ENCODE results near the gene PDE3B. TPM values are rescaled to one million over a fixed set of nuclear protein-coding genes. Genes with fewer than 3 reads are reported as not detected.
"Not testable (repeated sequence)": the region's sequence is repeated elsewhere in the genome, so short reads cannot be mapped to it uniquely, and the experiment has no call there.

The PDE3B gene
- total RNA-seq, 1 experiment from 2014 or later = 4.8 TPM

DNA sequence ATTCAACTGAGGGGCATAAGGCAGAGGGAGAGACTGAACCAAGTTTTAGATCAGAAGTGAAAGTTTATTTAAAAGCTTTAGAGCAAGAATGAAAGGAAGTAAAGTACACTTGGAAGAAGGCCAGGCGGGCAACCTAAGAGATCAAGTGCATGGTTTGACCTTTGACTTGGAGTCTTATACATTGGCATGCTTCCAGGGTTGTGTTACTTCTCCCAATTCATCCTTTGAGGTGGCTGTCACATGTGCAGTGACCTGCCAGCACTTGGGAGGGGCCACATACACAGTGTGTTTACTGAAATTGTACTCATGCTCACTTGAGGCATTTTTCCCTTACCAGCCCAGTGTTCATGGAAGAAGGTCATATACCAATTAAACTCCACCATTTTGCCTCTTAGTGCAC, 218.1 kb downstream of the PDE3B start:
- no peak overlapping the region for H3K4me3 ChIP-seq (ENCODE audit: low read depth, low read length, poor library complexity, severe bottlenecking)
- BruUV-seq (replicated peaks) = no TSS peak

DNA sequence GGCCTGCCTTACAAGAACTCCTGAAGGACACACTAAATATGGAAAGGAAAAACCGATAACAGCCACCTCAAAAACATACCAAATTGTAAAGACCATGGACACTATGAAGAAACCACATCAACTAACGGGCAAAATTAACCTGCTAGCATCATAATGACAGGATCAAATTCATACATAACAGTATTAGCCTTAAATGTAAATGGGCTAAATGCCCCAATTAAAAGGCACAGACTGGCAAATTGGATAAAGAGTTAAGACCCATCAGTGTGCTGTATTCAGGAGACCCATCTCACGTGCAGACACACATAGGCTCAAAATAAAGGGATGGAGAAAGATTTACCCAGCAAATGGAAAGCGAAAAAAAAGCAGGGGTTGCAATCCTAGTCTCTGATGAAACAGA, 220.2 kb downstream of the PDE3B start:
- H3K4me3 ChIP-seq (ENCODE audit: low read depth, low read length, poor library complexity, severe bottlenecking); POLR2A ChIA-PET (ENCODE audit: low non-redundant PET); DNase-seq (ENCODE audit: low spot score); BruUV-seq (replicated peaks); intact Hi-C loops (cut with micrococcal nuclease; ENCODE audit: unreplicated experiment); H3K27me3 ChIP-seq (replicated peaks; ENCODE audit: insufficient read depth, low read depth, low read length, poor library complexity); H3K9me3 ChIP-seq (ENCODE audit: low read depth, low read length, poor library complexity, severe bottlenecking); CTCF ChIA-PET; H3K4me1 ChIP-seq (ENCODE audit: insufficient read depth, low read length, poor library complexity, severe bottlenecking); H3K27ac ChIP-seq (ENCODE audit: low read depth, low read length, poor library complexity, severe bottlenecking); H3K36me3 ChIP-seq (ENCODE audit: insufficient read depth, low read length, poor library complexity, severe bottlenecking): not testable (repeated sequence)

More for the DNA sequence above, 218.1 kb downstream of the PDE3B start:
- TF ChIP-seq, protein P1, sequence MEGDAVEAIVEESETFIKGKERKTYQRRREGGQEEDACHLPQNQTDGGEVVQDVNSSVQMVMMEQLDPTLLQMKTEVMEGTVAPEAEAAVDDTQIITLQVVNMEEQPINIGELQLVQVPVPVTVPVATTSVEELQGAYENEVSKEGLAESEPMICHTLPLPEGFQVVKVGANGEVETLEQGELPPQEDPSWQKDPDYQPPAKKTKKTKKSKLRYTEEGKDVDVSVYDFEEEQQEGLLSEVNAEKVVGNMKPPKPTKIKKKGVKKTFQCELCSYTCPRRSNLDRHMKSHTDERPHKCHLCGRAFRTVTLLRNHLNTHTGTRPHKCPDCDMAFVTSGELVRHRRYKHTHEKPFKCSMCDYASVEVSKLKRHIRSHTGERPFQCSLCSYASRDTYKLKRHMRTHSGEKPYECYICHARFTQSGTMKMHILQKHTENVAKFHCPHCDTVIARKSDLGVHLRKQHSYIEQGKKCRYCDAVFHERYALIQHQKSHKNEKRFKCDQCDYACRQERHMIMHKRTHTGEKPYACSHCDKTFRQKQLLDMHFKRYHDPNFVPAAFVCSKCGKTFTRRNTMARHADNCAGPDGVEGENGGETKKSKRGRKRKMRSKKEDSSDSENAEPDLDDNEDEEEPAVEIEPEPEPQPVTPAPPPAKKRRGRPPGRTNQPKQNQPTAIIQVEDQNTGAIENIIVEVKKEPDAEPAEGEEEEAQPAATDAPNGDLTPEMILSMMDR (conservative IDR thresholded peaks at IDR 0.05; ENCODE audit: low read depth, low read length) = no peak
- TF ChIP-seq EZH2 (IDR thresholded peaks at IDR 0.05; ENCODE audit: borderline replicate concordance, low read depth, low read length, poor library complexity, severe bottlenecking) = no peak
- Histone ChIP-seq H3K27me3 (replicated peaks; ENCODE audit: insufficient read depth, low read depth, low read length, poor library complexity) (no peaks in the 10 kb centered on the region), H3K27ac (ENCODE audit: low read depth, low read length, poor library complexity, severe bottlenecking) (no peak overlapping the region), H3K9me3 (ENCODE audit: low read depth, low read length, poor library complexity, severe bottlenecking) (no peaks in the 10 kb centered on the region), H3K4me1 (ENCODE audit: insufficient read depth, low read length, poor library complexity, severe bottlenecking) (peaks cover 5% of the 10 kb centered on the region), H3K36me3 (ENCODE audit: insufficient read depth, low read length, poor library complexity, severe bottlenecking) (no peaks in the 10 kb centered on the region)
- CTCF ChIA-PET = no interaction called here
- POLR2A ChIA-PET (ENCODE audit: low non-redundant PET) = no interaction called here
- intact Hi-C loops (cut with micrococcal nuclease; ENCODE audit: unreplicated experiment) = no loop called here
- no peak for DNase-seq (ENCODE audit: low spot score)

GRCh38 chr11:14872032-14872431, 228.4 kb downstream of the PDE3B start:
- no peaks in the 10 kb centered on the region for H3K9me3 ChIP-seq (ENCODE audit: low read depth, low read length, poor library complexity, severe bottlenecking)
- H3K36me3 ChIP-seq (ENCODE audit: insufficient read depth, low read length, poor library complexity, severe bottlenecking) = no peaks in the 10 kb centered on the region
- no peak overlapping the region for H3K4me3 ChIP-seq (ENCODE audit: low read depth, low read length, poor library complexity, severe bottlenecking)
- POLR2A ChIA-PET (ENCODE audit: low non-redundant PET) = no interaction called here
- no peak overlapping the region for H3K27ac ChIP-seq (ENCODE audit: low read depth, low read length, poor library complexity, severe bottlenecking)
- peaks cover 8% of the 10 kb centered on the region for H3K4me1 ChIP-seq (ENCODE audit: insufficient read depth, low read length, poor library complexity, severe bottlenecking)
- intact Hi-C loops (cut with micrococcal nuclease; ENCODE audit: unreplicated experiment) = no loop called here
- no peaks in the 10 kb centered on the region for H3K27me3 ChIP-seq (replicated peaks; ENCODE audit: insufficient read depth, low read depth, low read length, poor library complexity)
- BruUV-seq (replicated peaks) = no TSS peak
- CTCF ChIA-PET = no interaction called here
- TF ChIP-seq, protein P1 (conservative IDR thresholded peaks at IDR 0.05; ENCODE audit: low read depth, low read length) = no peak
- TF ChIP-seq EZH2 (IDR thresholded peaks at IDR 0.05; ENCODE audit: borderline replicate concordance, low read depth, low read length, poor library complexity, severe bottlenecking) = no peak
- no peak for DNase-seq (ENCODE audit: low spot score)

DNA sequence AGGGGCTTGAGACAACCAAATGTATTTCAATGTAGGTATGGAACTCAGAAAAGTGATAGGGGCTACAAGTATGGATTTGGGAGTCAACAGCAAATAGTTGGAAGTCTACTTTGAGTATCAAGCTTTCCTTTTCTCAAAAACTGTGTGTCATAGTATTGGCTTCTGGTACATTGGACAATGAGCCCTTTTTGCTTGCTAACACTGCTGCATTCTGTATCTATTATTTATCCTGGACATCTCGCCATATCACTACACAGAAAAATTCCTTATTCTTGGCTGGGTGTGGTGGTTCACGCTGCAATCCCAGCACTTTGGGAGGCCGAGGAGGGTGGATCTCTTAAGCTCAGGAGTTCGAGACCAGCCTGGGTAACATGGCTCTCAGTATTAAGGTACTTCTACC, 230.0 kb downstream of the PDE3B start:
- Histone ChIP-seq H3K4me3 (ENCODE audit: low read depth, low read length, poor library complexity, severe bottlenecking) (no peak overlapping the region), H3K27ac (ENCODE audit: low read depth, low read length, poor library complexity, severe bottlenecking) (no peak overlapping the region), H3K27me3 (replicated peaks; ENCODE audit: insufficient read depth, low read depth, low read length, poor library complexity) (no peaks in the 10 kb centered on the region), H3K36me3 (ENCODE audit: insufficient read depth, low read length, poor library complexity, severe bottlenecking) (peaks cover 3% of the 10 kb centered on the region), H3K9me3 (ENCODE audit: low read depth, low read length, poor library complexity, severe bottlenecking) (no peaks in the 10 kb centered on the region), H3K4me1 (ENCODE audit: insufficient read depth, low read length, poor library complexity, severe bottlenecking) (no peaks in the 10 kb centered on the region)
- BruUV-seq (replicated peaks) = no TSS peak
- TF ChIP-seq EZH2 (IDR thresholded peaks at IDR 0.05; ENCODE audit: borderline replicate concordance, low read depth, low read length, poor library complexity, severe bottlenecking) = no peak
- TF ChIP-seq, protein P1 (conservative IDR thresholded peaks at IDR 0.05; ENCODE audit: low read depth, low read length) = no peak
- CTCF ChIA-PET = no interaction called here
- intact Hi-C loops (cut with micrococcal nuclease; ENCODE audit: unreplicated experiment) = no loop called here
- no peak for DNase-seq (ENCODE audit: low spot score)
- POLR2A ChIA-PET (ENCODE audit: low non-redundant PET) = no interaction called here
